Activated CD8-positive, alpha-beta T cell treated with anti-CD3 and anti-CD28 coated beads, Interleukin-2, amount 10 ng/mL, durations not matched to agents 7 days and 5 days (primary cell): ENCODE results near the gene XPC. TPM values are rescaled to one million over a fixed set of nuclear protein-coding genes. Genes with fewer than 3 reads are reported as not detected.

Experiments used
- ATAC-seq: fragments of 150-1000 bp; cut with Tn5 transposase; one replicate; pipeline ENCODE4 v1.10.0; 2021; ENCODE audit warnings: moderate library complexity
- CTCF ChIA-PET: fragments of 350-600 bp; sonication (Branson Sonifier 250); formaldehyde crosslinking; loops from one replicate; lab custom pipeline; 2021; ENCODE audit warnings: antibody characterized with exemption; lab: Charles Lee
- POLR2A ChIA-PET: fragments of 350-600 bp; sonication (Branson Sonifier 250); formaldehyde crosslinking; loops from one replicate; lab custom pipeline; 2021; ENCODE audit warnings: antibody characterized with exemption; lab: Charles Lee
- DNase-seq: peaks from one replicate; pipeline ENCODE4 v3.0.0-alpha.2; 2020
- H3K27ac Mint-ChIP-seq: one replicate; pipeline ENCODE4 v1.8.0; 2021; ENCODE audit warnings: mild to moderate bottlenecking, mixed read lengths
- H3K27me3 Mint-ChIP-seq: one replicate; pipeline ENCODE4 v1.8.0; 2021; ENCODE audit warnings: low read depth, mixed read lengths
- H3K36me3 Mint-ChIP-seq: one replicate; pipeline ENCODE4 v1.8.0; 2021; ENCODE audit warnings: low read depth, mixed read lengths
- H3K4me1 Mint-ChIP-seq: one replicate; pipeline ENCODE4 v1.8.0; 2021; ENCODE audit warnings: low read depth, mixed read lengths
- H3K4me3 Mint-ChIP-seq: one replicate; pipeline ENCODE4 v1.8.0; 2021; ENCODE audit warnings: mild to moderate bottlenecking, mixed read lengths
- H3K9me3 Mint-ChIP-seq: one replicate; pipeline ENCODE4 v1.8.0; 2022; ENCODE audit warnings: mixed read lengths; ENCODE audit not compliant: insufficient read depth
- total RNA-seq, 2 experiments: library from RNA; stranded (reverse); gene quantifications; one replicate each; pipeline ENCODE4 v1.2.3, GENCODE V29; 2021

Gene XPC
- total RNA-seq, 2 experiments from 2014 or later = 29.4 to 31.6 TPM

GRCh38 chr3:14169871-14170270 is 8.5 kb downstream of the XPC start:
- peaks cover 64% of the 10 kb centered on the region for H3K36me3 Mint-ChIP-seq
- H3K27me3 Mint-ChIP-seq = no peaks in the 10 kb centered on the region
- DNase-seq (no peak), ATAC-seq (no peak)
- no peaks in the 10 kb centered on the region for H3K9me3 Mint-ChIP-seq
- H3K27ac Mint-ChIP-seq = no peak overlapping the region
- no peak overlapping the region for H3K4me3 Mint-ChIP-seq
- ChIA-PET POLR2A (no interaction called here), CTCF (interaction anchor here (1.0 to 1.5 kb wide), 5 partner anchors 8 to 25 kb away, joined by 3 to 4 read pairs (median 3); partner anchors contain the start of genes LSM3 and XPC)
- H3K4me1 Mint-ChIP-seq = peaks cover 14% of the 10 kb centered on the region

GRCh38 chr3:14169435-14169834 is 9.0 kb downstream of the XPC start:
- ChIA-PET CTCF (interaction anchor here (1.2 to 1.5 kb wide), 2 partner anchors 9 to 18 kb away, joined by 3 read pairs; partner anchors contain the start of genes LSM3 and XPC), POLR2A (no interaction called here)
- peaks cover 68% of the 10 kb centered on the region for H3K36me3 Mint-ChIP-seq
- no peak overlapping the region for H3K4me3 Mint-ChIP-seq
- H3K9me3 Mint-ChIP-seq = no peaks in the 10 kb centered on the region
- no peaks in the 10 kb centered on the region for H3K27me3 Mint-ChIP-seq
- peaks cover 11% of the 10 kb centered on the region for H3K4me1 Mint-ChIP-seq
- H3K27ac Mint-ChIP-seq = no peak overlapping the region
- no peak for DNase-seq
- no peak for ATAC-seq

- peaks cover 7% of the 10 kb centered on the region for H3K4me1 Mint-ChIP-seq
- peaks cover 7% of the 10 kb centered on the region for H3K9me3 Mint-ChIP-seq
- no peak for ATAC-seq
- no peak for DNase-seq
- POLR2A ChIA-PET = interaction anchor here (0.7 to 1.5 kb wide), 3 partner anchors 9 to 12 kb away, joined by 3 to 9 read pairs (median 3); partner anchors contain the start of genes LSM3 and XPC
- no peaks in the 10 kb centered on the region for H3K27me3 Mint-ChIP-seq
- CTCF ChIA-PET = no interaction called here
- no peak overlapping the region for H3K27ac Mint-ChIP-seq
- peaks cover 81% of the 10 kb centered on the region for H3K36me3 Mint-ChIP-seq
- no peak overlapping the region for H3K4me3 Mint-ChIP-seq
Measured at GRCh38 chr3:14166877-14167603, 11.4 kb downstream of the XPC start.

GRCh38 chr3:14162178-14162577 is 16.2 kb downstream of the XPC start:
- Mint-ChIP-seq H3K9me3 (peaks cover 26% of the 10 kb centered on the region), H3K4me3 (no peak overlapping the region), H3K36me3 (peaks cover 90% of the 10 kb centered on the region), H3K27ac (no peak overlapping the region), H3K27me3 (no peaks in the 10 kb centered on the region), H3K4me1 (no peaks in the 10 kb centered on the region)
- DNase-seq (no peak), ATAC-seq (no peak)
- CTCF ChIA-PET = interaction anchor here (1.2 to 1.4 kb wide), 2 partner anchors 8 to 38 kb away, joined by 4 read pairs; partner anchors contain the start of gene CHCHD4
- POLR2A ChIA-PET = no interaction called here

- POLR2A ChIA-PET = no interaction called here
Measured at GRCh38 chr3:14161282-14161681, 17.1 kb downstream of the XPC start.

GRCh38 chr3:14159426-14159825 is 19.0 kb downstream of the XPC start:
- H3K4me1 Mint-ChIP-seq = no peaks in the 10 kb centered on the region
- DNase-seq (peak; percentile 12), ATAC-seq (no peak)
- H3K27ac Mint-ChIP-seq = no peak overlapping the region
- H3K36me3 Mint-ChIP-seq = peaks cover 74% of the 10 kb centered on the region
- H3K4me3 Mint-ChIP-seq = no peak overlapping the region
- no peaks in the 10 kb centered on the region for H3K27me3 Mint-ChIP-seq
- ChIA-PET POLR2A (no interaction called here), CTCF (interaction anchor here (0.7 kb wide), 1 partner anchor 11 kb away, joined by 3 read pairs; no protein-coding TSS in a partner anchor)
- peaks cover 26% of the 10 kb centered on the region for H3K9me3 Mint-ChIP-seq

More at GRCh38 chr3:14161282-14161681, 17.1 kb downstream of the XPC start:
- no peak overlapping the region for H3K4me3 Mint-ChIP-seq
- CTCF ChIA-PET = interaction anchor here (1.2 to 1.4 kb wide), 2 partner anchors 9 to 37 kb away, joined by 4 read pairs; partner anchors contain the start of gene CHCHD4
- DNase-seq = no peak
- ATAC-seq = no peak
- H3K36me3 Mint-ChIP-seq = peaks cover 86% of the 10 kb centered on the region
- no peaks in the 10 kb centered on the region for H3K4me1 Mint-ChIP-seq
- H3K9me3 Mint-ChIP-seq = peaks cover 26% of the 10 kb centered on the region
- H3K27me3 Mint-ChIP-seq = no peaks in the 10 kb centered on the region
- no peak overlapping the region for H3K27ac Mint-ChIP-seq

- Mint-ChIP-seq H3K36me3 (peaks cover 71% of the 10 kb centered on the region), H3K27ac (no peak overlapping the region), H3K4me3 (no peak overlapping the region), H3K27me3 (no peaks in the 10 kb centered on the region), H3K9me3 (peaks cover 26% of the 10 kb centered on the region), H3K4me1 (no peaks in the 10 kb centered on the region)
- DNase-seq (peak; percentile 9), ATAC-seq (no peak)
- ChIA-PET CTCF (no interaction called here), POLR2A (interaction anchor here (0.9 kb wide), 2 partner anchors 16 to 21 kb away, joined by 3 read pairs; no protein-coding TSS in a partner anchor)
Measured at GRCh38 chr3:14158370-14158769, 20.0 kb downstream of the XPC start.

- no peaks in the 10 kb centered on the region for H3K4me1 Mint-ChIP-seq
Measured at GRCh38 chr3:14157951-14158350, 20.4 kb downstream of the XPC start.

GRCh38 chr3:14156843-14157561 is 21.4 kb downstream of the XPC start:
- POLR2A ChIA-PET = interaction anchor here (0.9 kb wide), 1 partner anchor 17 kb away, joined by 3 read pairs; no protein-coding TSS in a partner anchor
- Mint-ChIP-seq H3K4me1 (no peaks in the 10 kb centered on the region), H3K9me3 (peaks cover 19% of the 10 kb centered on the region), H3K4me3 (no peak overlapping the region), H3K36me3 (peaks cover 63% of the 10 kb centered on the region), H3K27ac (no peak overlapping the region), H3K27me3 (no peaks in the 10 kb centered on the region)
- ATAC-seq (no peak), DNase-seq (peak; percentile 14)
- CTCF ChIA-PET = interaction anchor here (1.2 kb wide), 1 partner anchor 46 kb away, joined by 3 read pairs; no protein-coding TSS in a partner anchor

More at GRCh38 chr3:14157951-14158350, 20.4 kb downstream of the XPC start:
- no peak overlapping the region for H3K27ac Mint-ChIP-seq
- peaks cover 67% of the 10 kb centered on the region for H3K36me3 Mint-ChIP-seq
- ChIA-PET CTCF (no interaction called here), POLR2A (interaction anchor here (0.9 kb wide), 1 partner anchor 16 kb away, joined by 3 read pairs; no protein-coding TSS in a partner anchor)
- DNase-seq = peak; percentile 14
- H3K27me3 Mint-ChIP-seq = no peaks in the 10 kb centered on the region
- no peak for ATAC-seq
- H3K4me3 Mint-ChIP-seq = no peak overlapping the region
- peaks cover 23% of the 10 kb centered on the region for H3K9me3 Mint-ChIP-seq

GRCh38 chr3:14156201-14156600 is 22.2 kb downstream of the XPC start:
- no peak overlapping the region for H3K4me3 Mint-ChIP-seq
- no peaks in the 10 kb centered on the region for H3K27me3 Mint-ChIP-seq
- no peak for DNase-seq
- H3K27ac Mint-ChIP-seq = no peak overlapping the region
- peaks cover 55% of the 10 kb centered on the region for H3K36me3 Mint-ChIP-seq
- no peaks in the 10 kb centered on the region for H3K4me1 Mint-ChIP-seq
- no peak for ATAC-seq
- CTCF ChIA-PET = interaction anchor here (1.2 kb wide), 1 partner anchor 47 kb away, joined by 3 read pairs; no protein-coding TSS in a partner anchor
- H3K9me3 Mint-ChIP-seq = peaks cover 11% of the 10 kb centered on the region
- POLR2A ChIA-PET = no interaction called here

- no peak for ATAC-seq
- Mint-ChIP-seq H3K4me3 (no peak overlapping the region), H3K27ac (no peak overlapping the region), H3K27me3 (no peaks in the 10 kb centered on the region), H3K9me3 (no peaks in the 10 kb centered on the region), H3K4me1 (no peaks in the 10 kb centered on the region), H3K36me3 (peaks cover 46% of the 10 kb centered on the region)
- ChIA-PET POLR2A (interaction anchor here (1.0 kb wide), 1 partner anchor 21 kb away, joined by 3 read pairs; no protein-coding TSS in a partner anchor), CTCF (no interaction called here)
- no peak for DNase-seq
Measured at GRCh38 chr3:14154895-14155440, 23.4 kb downstream of the XPC start.
